ENCODE results near the gene RDH13. TPM values are rescaled to one million over a fixed set of nuclear protein-coding genes. Genes with fewer than 3 reads are reported as not detected.

Gene RDH13
- total and polyA plus RNA-seq, 12 donors, result 21.4 to 72.0 (median 53.2) TPM

DNA sequence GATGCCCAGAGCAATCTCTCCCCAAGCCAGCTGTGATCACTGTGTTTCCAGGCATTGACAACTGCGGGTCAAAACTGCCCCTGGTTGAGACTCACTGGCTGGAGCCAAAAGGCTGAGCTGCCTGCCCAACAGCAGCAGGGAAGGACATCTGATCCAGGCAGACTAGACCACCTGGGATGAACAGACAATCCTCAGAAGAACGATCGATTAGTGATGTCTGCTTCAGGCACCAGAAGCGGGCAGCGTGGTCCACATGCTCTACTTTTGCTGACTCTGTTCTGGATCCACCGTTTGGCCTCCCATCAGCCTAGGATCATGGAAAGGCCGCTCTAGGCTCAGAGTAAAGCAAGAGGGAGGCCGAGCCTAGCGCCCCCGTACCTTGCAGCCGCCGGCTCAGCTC is 15.0 kb downstream of the RDH13 start:
- Histone ChIP-seq H3K4me1 (no peaks in the 10 kb centered on the region), H3K27me3 (no peaks in the 10 kb centered on the region), H3K9me3 (no peaks in the 10 kb centered on the region), H3K4me3 (no peak overlapping the region), H3K36me3 (peaks cover 7 to 97% (median 69%) of the 10 kb centered on the region in 9 donors), H3K27ac (no peak overlapping the region)
- 93% methylated on average over 12 of the region's 12 CpGs for WGBS, 2 donors
- no peak for DNase-seq
- peak in 1 of 8 donors; percentile 21 for ATAC-seq
- intact Hi-C loops (cut with DNase I), result no loop called here
- TF ChIP-seq, protein P1, sequence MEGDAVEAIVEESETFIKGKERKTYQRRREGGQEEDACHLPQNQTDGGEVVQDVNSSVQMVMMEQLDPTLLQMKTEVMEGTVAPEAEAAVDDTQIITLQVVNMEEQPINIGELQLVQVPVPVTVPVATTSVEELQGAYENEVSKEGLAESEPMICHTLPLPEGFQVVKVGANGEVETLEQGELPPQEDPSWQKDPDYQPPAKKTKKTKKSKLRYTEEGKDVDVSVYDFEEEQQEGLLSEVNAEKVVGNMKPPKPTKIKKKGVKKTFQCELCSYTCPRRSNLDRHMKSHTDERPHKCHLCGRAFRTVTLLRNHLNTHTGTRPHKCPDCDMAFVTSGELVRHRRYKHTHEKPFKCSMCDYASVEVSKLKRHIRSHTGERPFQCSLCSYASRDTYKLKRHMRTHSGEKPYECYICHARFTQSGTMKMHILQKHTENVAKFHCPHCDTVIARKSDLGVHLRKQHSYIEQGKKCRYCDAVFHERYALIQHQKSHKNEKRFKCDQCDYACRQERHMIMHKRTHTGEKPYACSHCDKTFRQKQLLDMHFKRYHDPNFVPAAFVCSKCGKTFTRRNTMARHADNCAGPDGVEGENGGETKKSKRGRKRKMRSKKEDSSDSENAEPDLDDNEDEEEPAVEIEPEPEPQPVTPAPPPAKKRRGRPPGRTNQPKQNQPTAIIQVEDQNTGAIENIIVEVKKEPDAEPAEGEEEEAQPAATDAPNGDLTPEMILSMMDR (IDR thresholded peaks at IDR 0.05), result no peak

DNA sequence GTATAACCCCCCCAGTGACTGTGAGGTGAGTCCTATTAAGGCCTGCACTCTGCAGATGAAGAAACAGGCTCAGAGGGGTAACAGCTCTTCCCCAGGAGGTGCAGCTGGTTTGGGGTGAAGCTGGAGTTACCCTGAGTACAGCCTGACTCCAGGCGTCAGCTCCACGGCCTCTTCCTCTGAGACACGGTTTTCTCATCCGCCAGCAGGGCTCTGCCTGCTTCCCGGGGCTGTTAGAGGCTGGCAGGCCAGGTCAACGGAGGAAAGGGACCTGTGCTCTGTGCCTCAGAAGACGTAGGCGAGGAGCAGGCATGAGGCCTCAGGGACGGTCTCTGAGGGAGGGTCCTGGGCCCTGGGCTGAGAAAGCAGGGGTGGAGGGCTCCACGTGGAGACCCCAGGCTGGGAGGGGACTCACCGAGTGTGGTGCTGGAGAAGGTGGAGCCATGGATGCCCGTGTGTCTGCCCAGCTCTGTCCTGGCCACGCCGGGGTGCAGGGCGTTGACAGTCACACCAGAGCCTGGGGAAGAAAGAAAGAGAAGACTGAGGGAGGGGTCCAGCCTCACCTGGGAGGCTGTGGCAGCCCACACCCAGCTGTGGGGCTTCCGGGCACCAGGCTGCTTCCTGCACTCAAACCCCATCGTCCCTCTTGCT is 15.8 kb downstream of the RDH13 start:
- 83 to 86% methylated on average over 17 of the region's 17 CpGs for WGBS, 2 donors
- peaks cover 0 to 2% (median 0%) of the 10 kb centered on the region in 9 donors for H3K4me1 ChIP-seq
- H3K4me3 ChIP-seq, result no peak overlapping the region
- TF ChIP-seq, protein P1 (IDR thresholded peaks at IDR 0.05), result no peak
- no peak for DNase-seq
- peaks cover 7 to 97% (median 74%) of the 10 kb centered on the region in 9 donors for H3K36me3 ChIP-seq
- no peaks in the 10 kb centered on the region for H3K27me3 ChIP-seq
- no peak for ATAC-seq
- H3K9me3 ChIP-seq, result no peaks in the 10 kb centered on the region
- H3K27ac ChIP-seq, result no peak overlapping the region
- intact Hi-C loops (cut with DNase I), result no loop called here

DNA sequence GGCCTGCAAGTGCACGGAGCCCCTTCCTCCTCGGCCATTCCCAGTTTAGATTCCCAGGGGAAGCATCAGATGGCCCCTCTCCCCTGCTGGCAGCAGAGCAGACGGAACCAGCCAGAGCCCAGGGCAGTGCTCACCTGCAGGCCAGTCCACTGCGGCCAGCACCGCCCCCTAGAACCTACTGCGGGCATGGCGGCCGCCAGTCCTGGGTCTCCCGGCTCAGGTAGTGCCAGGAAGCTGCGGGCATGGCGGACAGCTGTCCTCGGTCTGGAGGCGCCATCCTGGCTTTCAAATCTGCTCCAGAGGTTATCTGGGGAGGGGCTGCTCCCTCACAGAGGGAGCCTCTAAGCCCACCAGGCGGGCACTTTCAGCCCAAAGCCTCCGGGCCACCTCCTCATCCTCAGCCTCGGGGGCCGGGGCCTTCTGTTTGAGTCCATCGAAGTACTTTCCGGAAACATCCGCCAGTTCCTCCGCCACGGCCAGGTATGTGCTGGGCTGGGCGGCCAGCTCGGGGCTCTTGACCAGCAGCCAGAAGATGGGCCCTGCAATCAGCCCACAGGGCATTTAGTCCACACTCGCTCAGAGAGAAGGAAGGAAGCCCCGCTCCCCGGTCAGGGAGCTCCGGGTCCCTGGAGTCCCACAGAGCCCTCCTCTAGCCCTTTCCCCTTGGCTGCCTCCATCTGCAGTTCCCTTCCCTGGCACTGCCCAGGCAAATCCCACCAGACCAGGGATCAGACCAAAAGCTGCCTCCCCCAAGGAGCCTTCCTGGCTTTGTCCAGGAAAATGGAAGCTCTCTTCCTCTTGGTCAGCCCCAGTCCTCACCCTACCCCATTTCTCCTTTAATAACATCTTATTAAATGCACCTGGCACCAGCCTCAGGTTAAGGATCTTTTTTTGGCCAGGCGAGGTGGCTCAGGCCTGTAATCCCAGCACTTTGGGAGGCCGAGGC is 17.9 kb downstream of the RDH13 start:
- TF ChIP-seq, protein P1 (IDR thresholded peaks at IDR 0.05), result no peak
- peaks cover 7 to 95% (median 68%) of the 10 kb centered on the region in 9 donors for H3K36me3 ChIP-seq
- no peak for ATAC-seq
- DNase-seq, result no peak
- H3K27ac ChIP-seq, result no peak overlapping the region
- 95 to 96% methylated on average over 30 of the region's 30 CpGs for WGBS, 2 donors
- intact Hi-C loops (cut with DNase I), result no loop called here
- no peak overlapping the region for H3K4me3 ChIP-seq
- no peaks in the 10 kb centered on the region for H3K9me3 ChIP-seq
- H3K4me1 ChIP-seq, result peaks cover 0 to 11% (median 0%) of the 10 kb centered on the region in 9 donors
- no peaks in the 10 kb centered on the region for H3K27me3 ChIP-seq

DNA sequence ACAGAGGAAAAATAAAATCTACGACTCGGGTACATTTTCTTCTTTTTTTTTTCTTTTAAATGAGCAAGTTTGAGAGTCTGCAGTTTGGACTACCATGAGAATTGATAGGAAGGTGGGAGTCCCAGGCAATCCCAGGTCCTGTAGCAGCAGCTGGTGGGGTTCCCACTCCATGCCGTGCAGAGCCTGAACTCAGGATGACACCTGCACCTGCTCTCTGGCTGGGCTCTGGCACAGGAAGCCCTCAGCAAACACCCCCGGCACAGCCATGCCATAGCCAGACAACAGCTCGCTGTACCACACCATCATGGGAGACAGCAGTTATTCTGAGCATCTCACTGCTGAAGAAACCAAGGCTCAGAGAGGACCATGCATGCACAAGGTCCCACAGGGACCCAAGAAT is 18.7 kb downstream of the RDH13 start:
- H3K27me3 ChIP-seq, result no peaks in the 10 kb centered on the region
- H3K4me3 ChIP-seq, result no peak overlapping the region
- DNase-seq (no peak), ATAC-seq (no peak)
- intact Hi-C loops (cut with DNase I), result no loop called here
- H3K4me1 ChIP-seq, result peaks cover 0 to 11% (median 0%) of the 10 kb centered on the region in 9 donors
- 88 to 95% methylated on average over 5 of the region's 5 CpGs for WGBS, 2 donors
- H3K27ac ChIP-seq, result no peak overlapping the region
- no peaks in the 10 kb centered on the region for H3K9me3 ChIP-seq
- TF ChIP-seq, protein P1 (IDR thresholded peaks at IDR 0.05), result no peak
- peaks cover 7 to 90% (median 67%) of the 10 kb centered on the region in 9 donors for H3K36me3 ChIP-seq
